Stimulated activated effector memory CD8-positive, alpha-beta T cell treated with anti-CD3 and anti-CD28 coated beads, Interleukin-12 subunit alpha, Interleukin-12 subunit beta, amount 100 ng/mL, for 72 hours (primary cell): ENCODE data around the gene COX8A.
A peak's percentile ranks its signal among the peaks of the same experiment; 100 is the strongest.

Source experiments
- ATAC-seq: fragments of 150-1000 bp; cut with Tn5 transposase; 2 replicates; pipeline ENCODE4 v1.10.0; 2021
- DNase-seq, 2 donors: peaks; one replicate each; pipeline ENCODE4 v3.0.0; 2021 to 2022; ENCODE audit warnings: low spot score in 2 of 2
- H3K27ac Mint-ChIP-seq: one replicate; pipeline ENCODE4 v1.8.0; 2022; ENCODE audit warnings: mild to moderate bottlenecking, mixed read lengths
- H3K36me3 Mint-ChIP-seq: one replicate; pipeline ENCODE4 v1.8.0; 2022; ENCODE audit warnings: mild to moderate bottlenecking, mixed read lengths
- H3K4me1 Mint-ChIP-seq: one replicate; pipeline ENCODE4 v1.8.0; 2022; ENCODE audit warnings: mixed read lengths
- H3K4me3 Mint-ChIP-seq: one replicate; pipeline ENCODE4 v1.8.0; 2022; ENCODE audit warnings: mild to moderate bottlenecking, mixed read lengths
- H3K9me3 Mint-ChIP-seq: one replicate; pipeline ENCODE4 v1.8.0; 2022; ENCODE audit warnings: mixed read lengths

The COX8A gene, protein sequence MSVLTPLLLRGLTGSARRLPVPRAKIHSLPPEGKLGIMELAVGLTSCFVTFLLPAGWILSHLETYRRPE

GRCh38 chr11:63974259-63975143 is at the start of gene COX8A:
TSS of gene COX8A (plus strand) at chr11:63974620. CDS start at chr11:63974681, 61 bp downstream.
- Mint-ChIP-seq H3K27ac (peak within 1 kb of the TSS; percentile 98), H3K4me3 (peak within 1 kb of the TSS; percentile 98), H3K9me3 (no peaks in the 10 kb centered on the region), H3K36me3 (peaks cover 56% of the 10 kb centered on the region), H3K4me1 (peaks cover 21% of the 10 kb centered on the region)
- ATAC-seq (peak; percentile 98), DNase-seq (peak; percentile 74 to 96)

DNA sequence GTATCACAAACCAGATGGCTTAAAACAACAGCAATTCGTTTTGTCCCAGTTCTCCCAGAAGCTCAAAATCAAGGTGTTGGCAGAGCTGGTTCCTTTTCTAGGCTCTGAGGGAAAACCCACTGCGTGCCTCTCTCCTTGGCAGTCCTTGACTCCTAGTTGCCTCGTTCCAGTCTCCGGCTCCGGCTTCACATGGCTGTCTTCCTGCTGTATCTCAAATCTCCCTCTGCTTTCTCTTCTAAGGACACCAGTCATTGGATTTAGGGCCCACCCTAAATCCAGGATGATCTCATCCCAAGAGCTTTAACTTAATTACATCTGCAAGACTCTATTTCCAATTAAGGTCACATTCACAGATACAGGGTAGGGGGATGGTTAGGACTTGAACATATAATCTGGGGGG is 44.8 kb upstream of the COX8A start:
- H3K4me1 Mint-ChIP-seq = no peaks in the 10 kb centered on the region
- H3K4me3 Mint-ChIP-seq = no peak overlapping the region

DNA sequence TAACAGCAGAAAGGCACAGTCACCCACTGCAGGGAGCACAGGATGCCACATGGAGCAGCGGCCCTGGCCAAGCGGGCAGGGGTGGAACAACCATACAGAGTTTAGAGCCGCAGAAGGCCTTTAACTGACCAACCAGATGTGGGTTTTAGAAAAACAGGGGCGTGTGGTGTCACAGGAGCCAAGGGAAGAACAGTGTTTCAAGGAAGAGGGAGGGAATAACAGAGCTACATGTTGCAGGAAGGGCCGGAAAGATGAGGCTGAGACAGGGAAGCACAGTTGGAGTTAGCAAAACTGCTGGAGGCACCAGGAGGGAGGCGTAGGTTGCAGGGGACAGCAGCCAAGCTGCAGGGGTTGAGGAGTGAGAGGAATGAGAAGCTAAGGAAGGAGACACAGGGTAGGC is 43.4 kb upstream of the COX8A start:
- no peaks in the 10 kb centered on the region for H3K4me1 Mint-ChIP-seq
- ATAC-seq (no peak), DNase-seq (no peak)
- no peaks in the 10 kb centered on the region for H3K36me3 Mint-ChIP-seq
- no peak overlapping the region for H3K27ac Mint-ChIP-seq
- H3K4me3 Mint-ChIP-seq = no peak overlapping the region
- H3K9me3 Mint-ChIP-seq = no peaks in the 10 kb centered on the region

More for the DNA sequence above, 44.8 kb upstream of the COX8A start:
- H3K36me3 Mint-ChIP-seq = no peaks in the 10 kb centered on the region
- no peak overlapping the region for H3K27ac Mint-ChIP-seq
- no peaks in the 10 kb centered on the region for H3K9me3 Mint-ChIP-seq
- ATAC-seq (no peak), DNase-seq (no peak)

DNA sequence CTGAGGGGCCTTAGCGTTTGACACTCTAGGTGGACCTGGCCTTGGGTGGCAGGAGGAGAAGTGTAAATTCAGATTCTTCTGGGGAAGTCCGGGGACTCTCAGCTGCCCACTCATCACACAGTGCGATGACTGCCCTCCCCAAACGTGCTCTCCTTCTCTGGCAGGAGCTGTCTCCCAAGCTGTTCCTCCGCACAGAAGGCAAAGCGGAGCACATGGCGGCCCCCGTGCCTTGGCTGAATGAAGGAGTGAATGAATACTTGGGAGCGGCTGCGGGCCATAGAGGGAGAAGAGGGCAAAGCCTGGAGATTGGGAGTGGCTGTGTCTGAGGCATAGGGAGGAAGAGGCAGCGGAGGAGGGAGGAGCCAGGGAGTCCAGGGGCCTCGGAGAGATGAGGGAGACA is 42.5 kb upstream of the COX8A start:
- ATAC-seq = peak; percentile 22
- no peaks in the 10 kb centered on the region for H3K9me3 Mint-ChIP-seq
- no peak overlapping the region for H3K27ac Mint-ChIP-seq
- no peak for DNase-seq
- H3K4me3 Mint-ChIP-seq = no peak overlapping the region
- no peaks in the 10 kb centered on the region for H3K36me3 Mint-ChIP-seq
- H3K4me1 Mint-ChIP-seq = no peaks in the 10 kb centered on the region

GRCh38 chr11:63933459-63933858 is 41.0 kb upstream of the COX8A start:
- Mint-ChIP-seq H3K4me3 (no peak overlapping the region), H3K27ac (peak overlapping the region; percentile 44), H3K4me1 (peaks cover 10% of the 10 kb centered on the region), H3K36me3 (peaks cover 6% of the 10 kb centered on the region), H3K9me3 (no peaks in the 10 kb centered on the region)
- no peak for ATAC-seq
- DNase-seq = no peak

DNA sequence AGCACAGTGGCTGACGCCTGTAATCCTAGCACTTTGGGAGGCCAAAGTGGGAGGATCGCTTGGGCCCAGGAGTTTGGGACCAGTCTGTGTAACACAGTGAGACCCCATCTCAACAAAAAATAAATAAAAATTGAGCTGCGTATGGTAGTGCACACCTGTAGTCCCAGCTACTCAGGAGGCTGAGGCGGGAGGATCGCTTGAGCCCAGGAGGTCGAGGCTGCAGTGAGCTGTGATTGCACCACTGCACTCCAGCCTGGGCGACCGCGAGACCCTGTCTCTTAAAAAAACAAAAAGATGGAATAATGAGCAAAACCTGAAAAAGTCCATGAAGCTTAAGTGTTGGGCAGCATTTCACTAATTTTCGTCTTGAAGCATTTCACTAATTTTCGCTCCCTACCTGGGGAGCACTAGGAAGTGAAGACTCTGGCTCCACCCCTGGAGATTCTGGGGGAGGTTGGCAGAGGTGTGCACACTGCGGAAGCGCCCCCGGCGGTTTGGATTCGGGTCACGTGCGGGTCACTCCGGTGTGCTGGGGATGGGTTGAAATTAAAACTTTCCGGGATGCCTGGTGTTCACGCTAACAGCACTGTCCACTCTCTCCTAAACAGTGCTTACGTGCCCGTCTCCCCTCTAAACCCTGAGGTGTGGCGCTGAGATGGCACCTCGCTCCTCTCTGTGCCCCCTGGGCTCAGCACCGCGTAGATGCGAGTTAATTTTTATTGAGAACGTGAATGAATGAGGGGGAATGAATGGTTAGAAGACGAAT is 36.5 kb upstream of the COX8A start:
- H3K4me3 Mint-ChIP-seq = peak overlapping the region; percentile 77
- H3K4me1 Mint-ChIP-seq = peaks cover 24% of the 10 kb centered on the region
- H3K9me3 Mint-ChIP-seq = no peaks in the 10 kb centered on the region
- H3K36me3 Mint-ChIP-seq = peaks cover 18% of the 10 kb centered on the region
- DNase-seq = no peak
- ATAC-seq = peak; percentile 38
- peak overlapping the region; percentile 64 for H3K27ac Mint-ChIP-seq

DNA sequence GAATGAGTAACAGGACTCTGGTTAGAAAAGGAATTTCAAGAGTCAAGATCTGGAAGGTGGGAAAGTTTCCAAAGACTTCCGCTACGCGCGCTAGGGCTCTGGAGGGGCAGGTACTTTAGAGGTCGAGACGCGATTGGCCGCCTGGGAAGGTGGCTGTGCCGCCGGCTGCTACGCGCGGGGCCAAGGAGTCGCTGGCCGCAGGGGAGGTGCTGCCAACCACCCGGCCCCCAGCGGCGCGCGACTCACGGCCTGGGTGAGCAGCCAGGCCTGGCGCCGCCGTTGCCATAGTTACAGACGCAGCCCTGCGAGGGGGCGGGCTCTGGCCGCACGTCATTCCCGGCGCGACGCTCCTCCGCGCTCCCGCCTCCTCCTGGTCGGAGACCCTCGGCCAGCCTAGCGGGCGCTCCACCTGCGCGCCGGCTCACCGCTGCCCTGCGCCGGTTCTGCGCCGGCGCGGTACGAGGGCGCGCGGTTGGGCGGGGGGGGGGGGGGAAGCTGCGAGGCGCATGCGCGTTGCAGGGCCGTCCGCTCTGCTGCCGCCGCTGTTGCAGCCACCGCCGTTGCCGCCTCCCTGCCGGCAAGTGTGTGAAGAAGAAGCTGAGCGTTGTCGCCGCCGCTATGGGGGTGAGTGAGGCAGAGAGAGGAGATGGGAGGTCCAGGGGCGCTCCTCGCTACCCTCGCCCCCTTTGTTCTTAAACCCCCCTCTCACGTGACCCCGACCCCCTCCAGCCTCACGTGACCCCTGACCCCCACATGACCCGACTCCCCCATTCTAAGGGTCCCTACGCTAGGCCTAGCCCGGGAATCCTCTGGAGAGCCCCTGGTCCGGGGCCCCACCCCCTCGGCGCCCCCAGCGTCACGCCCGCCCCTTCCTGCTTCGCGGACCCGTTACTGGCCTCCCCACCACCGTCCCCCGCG is 35.7 kb upstream of the COX8A start, which contains the start of gene NAA40:
NAA40 (plus strand) TSS at position 524 of the 918 bp plus-strand sequence; CDS start at position 619, 95 bp downstream.
- Mint-ChIP-seq H3K27ac (peak within 1 kb of the TSS; percentile 64), H3K4me1 (peaks cover 25% of the 10 kb centered on the region), H3K4me3 (peak within 1 kb of the TSS; percentile 77), H3K36me3 (peaks cover 18% of the 10 kb centered on the region), H3K9me3 (no peaks in the 10 kb centered on the region)
- DNase-seq (peak; percentile 93 to 96), ATAC-seq (peak; percentile 97)

DNA sequence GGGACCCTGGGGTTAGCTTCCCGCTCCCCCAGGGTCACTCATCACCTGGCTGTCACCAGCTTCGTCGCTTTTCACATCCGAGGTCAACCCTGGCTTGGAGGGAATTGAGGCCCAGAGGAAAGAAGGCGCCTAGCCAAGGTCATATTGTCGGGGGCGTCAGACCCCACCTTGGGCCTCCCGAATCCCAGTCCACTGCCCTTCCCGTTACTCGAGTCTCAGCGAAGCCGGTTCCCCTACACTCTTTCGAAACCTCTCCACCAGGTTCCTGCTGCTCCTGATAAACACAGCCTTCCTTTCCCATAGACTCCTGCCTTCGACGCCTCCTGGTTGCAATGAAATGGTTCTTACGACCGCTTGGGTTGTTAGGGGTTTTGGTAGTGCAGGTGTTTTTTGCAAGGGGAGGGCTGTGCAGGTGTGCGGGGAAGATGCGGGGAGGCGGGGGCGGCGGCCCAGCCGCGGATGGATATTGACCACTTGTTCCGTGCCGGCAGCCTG is 35.0 kb upstream of the COX8A start:
- Mint-ChIP-seq H3K36me3 (peaks cover 18% of the 10 kb centered on the region), H3K9me3 (no peaks in the 10 kb centered on the region), H3K27ac (peak overlapping the region; percentile 64), H3K4me1 (peaks cover 31% of the 10 kb centered on the region), H3K4me3 (peak overlapping the region; percentile 77)
- DNase-seq = no peak
- no peak for ATAC-seq

DNA sequence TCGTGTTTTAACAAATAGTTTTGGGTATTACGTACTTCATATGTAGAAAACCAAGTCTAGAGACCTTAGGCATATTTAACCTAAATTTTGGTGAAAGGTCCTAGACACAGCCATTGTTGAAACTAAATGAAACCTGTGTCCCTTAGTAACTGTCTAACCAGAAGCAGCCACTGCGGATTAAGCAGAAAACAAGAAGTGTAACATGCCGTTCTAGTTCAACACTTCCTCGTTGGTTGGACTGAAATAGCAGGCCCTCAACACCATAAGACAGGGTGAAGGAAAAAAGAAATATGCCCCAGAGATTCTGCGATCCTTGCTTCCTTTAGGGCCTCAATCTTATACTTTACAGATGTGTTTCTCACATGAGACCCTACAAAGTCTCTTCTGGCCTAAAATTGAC is 33.6 kb upstream of the COX8A start:
- DNase-seq (no peak), ATAC-seq (no peak)
- H3K27ac Mint-ChIP-seq = no peak overlapping the region
- peak overlapping the region; percentile 77 for H3K4me3 Mint-ChIP-seq
- peaks cover 31% of the 10 kb centered on the region for H3K4me1 Mint-ChIP-seq
- H3K9me3 Mint-ChIP-seq = no peaks in the 10 kb centered on the region
- H3K36me3 Mint-ChIP-seq = peaks cover 18% of the 10 kb centered on the region

- DNase-seq (no peak), ATAC-seq (no peak)
- Mint-ChIP-seq H3K4me3 (no peak overlapping the region), H3K27ac (no peak overlapping the region), H3K9me3 (no peaks in the 10 kb centered on the region), H3K36me3 (peaks cover 29% of the 10 kb centered on the region), H3K4me1 (peaks cover 31% of the 10 kb centered on the region)
Measured at GRCh38 chr11:63941901-63942300, 32.5 kb upstream of the COX8A start.

- Mint-ChIP-seq H3K4me3 (no peak overlapping the region), H3K4me1 (peaks cover 27% of the 10 kb centered on the region), H3K36me3 (peaks cover 38% of the 10 kb centered on the region), H3K9me3 (no peaks in the 10 kb centered on the region), H3K27ac (no peak overlapping the region)
- ATAC-seq (no peak), DNase-seq (no peak)
Measured at GRCh38 chr11:63942803-63943202, 31.6 kb upstream of the COX8A start.

DNA sequence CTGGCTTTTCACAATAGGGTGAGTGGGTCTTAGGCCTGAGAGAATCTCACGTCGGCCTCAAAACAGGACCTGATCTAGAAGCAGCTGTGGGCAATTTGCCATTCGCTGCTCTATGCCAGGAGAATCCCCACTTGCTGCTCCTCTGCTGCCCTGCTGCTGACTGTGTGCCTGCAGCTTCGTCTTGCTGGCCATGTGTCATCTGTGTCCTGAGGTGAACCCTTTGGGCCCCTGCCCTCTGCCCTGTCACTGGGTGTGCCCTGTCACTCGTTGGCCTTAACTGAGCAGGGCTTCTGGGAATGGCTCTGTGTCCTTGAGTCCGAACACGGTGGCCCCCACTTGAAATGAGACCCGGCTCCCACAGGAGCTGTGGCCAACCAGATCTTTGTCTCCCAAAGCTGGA is 29.4 kb upstream of the COX8A start:
- no peak overlapping the region for H3K27ac Mint-ChIP-seq
- H3K36me3 Mint-ChIP-seq = peaks cover 33% of the 10 kb centered on the region
- H3K4me3 Mint-ChIP-seq = no peak overlapping the region
- H3K9me3 Mint-ChIP-seq = no peaks in the 10 kb centered on the region
- ATAC-seq (no peak), DNase-seq (no peak)
- H3K4me1 Mint-ChIP-seq = peaks cover 14% of the 10 kb centered on the region

GRCh38 chr11:63945477-63946163 is 28.8 kb upstream of the COX8A start:
- Mint-ChIP-seq H3K4me1 (peaks cover 16% of the 10 kb centered on the region), H3K27ac (no peak overlapping the region), H3K9me3 (no peaks in the 10 kb centered on the region), H3K4me3 (no peak overlapping the region), H3K36me3 (peaks cover 39% of the 10 kb centered on the region)
- ATAC-seq = peak; percentile 78
- peak; percentile 24 to 65 for DNase-seq
